Neural progenitor cell (in vitro differentiated cells): ENCODE data around the gene HPSE2.

Source experiments
- EZH2 ChIP-seq: fragments of 200-600 bp; sonication (generic); IDR thresholded peaks from 2 replicates; pipeline ENCODE4 v1.6.1; 2017; ENCODE audit warnings: antibody characterized with exemption, mild to moderate bottlenecking, moderate library complexity
- TF ChIP-seq, protein P1 (sequence below): fragments of 200-600 bp; sonication (generic); IDR thresholded peaks from 2 replicates; pipeline ENCODE4 v1.5.1; 2017; ENCODE audit warnings: antibody characterized with exemption, mild to moderate bottlenecking

DNA sequence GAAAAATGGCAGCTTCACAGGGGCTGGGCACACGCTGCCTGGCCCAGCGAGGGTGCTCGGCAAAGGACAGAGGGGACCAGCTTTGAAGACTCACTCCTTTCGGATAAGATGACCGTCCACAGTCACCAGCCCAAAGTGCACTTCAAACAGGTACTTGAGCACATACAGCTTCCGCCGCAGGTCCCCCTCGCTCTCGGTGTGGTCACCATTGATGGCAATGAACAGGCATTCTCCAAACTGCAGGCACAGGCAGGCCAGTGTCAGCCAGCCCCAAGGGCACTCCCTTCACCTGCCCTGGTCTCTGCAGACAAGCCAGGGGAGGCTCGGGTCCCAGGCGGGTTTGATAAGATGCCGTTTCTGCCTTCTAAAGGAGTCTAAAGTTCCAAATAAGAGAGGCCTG is 800.5 kb downstream of the HPSE2 start:
- TF ChIP-seq, protein P1, sequence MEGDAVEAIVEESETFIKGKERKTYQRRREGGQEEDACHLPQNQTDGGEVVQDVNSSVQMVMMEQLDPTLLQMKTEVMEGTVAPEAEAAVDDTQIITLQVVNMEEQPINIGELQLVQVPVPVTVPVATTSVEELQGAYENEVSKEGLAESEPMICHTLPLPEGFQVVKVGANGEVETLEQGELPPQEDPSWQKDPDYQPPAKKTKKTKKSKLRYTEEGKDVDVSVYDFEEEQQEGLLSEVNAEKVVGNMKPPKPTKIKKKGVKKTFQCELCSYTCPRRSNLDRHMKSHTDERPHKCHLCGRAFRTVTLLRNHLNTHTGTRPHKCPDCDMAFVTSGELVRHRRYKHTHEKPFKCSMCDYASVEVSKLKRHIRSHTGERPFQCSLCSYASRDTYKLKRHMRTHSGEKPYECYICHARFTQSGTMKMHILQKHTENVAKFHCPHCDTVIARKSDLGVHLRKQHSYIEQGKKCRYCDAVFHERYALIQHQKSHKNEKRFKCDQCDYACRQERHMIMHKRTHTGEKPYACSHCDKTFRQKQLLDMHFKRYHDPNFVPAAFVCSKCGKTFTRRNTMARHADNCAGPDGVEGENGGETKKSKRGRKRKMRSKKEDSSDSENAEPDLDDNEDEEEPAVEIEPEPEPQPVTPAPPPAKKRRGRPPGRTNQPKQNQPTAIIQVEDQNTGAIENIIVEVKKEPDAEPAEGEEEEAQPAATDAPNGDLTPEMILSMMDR, result no peak
- TF ChIP-seq EZH2, result no peak
